Non-pigmented ciliary epithelial cell (primary cell): Measurements from ENCODE around the gene HOXA3.

Source experiments
- DNase-seq: peaks from one replicate; pipeline ENCODE4 v3.0.0-alpha.2; 2010; ENCODE audit warnings: low read depth

Gene HOXA3

GRCh38 chr7:27189295-27189996, 37.1 kb upstream of the HOXA3 start:
- no peak for DNase-seq

DNA sequence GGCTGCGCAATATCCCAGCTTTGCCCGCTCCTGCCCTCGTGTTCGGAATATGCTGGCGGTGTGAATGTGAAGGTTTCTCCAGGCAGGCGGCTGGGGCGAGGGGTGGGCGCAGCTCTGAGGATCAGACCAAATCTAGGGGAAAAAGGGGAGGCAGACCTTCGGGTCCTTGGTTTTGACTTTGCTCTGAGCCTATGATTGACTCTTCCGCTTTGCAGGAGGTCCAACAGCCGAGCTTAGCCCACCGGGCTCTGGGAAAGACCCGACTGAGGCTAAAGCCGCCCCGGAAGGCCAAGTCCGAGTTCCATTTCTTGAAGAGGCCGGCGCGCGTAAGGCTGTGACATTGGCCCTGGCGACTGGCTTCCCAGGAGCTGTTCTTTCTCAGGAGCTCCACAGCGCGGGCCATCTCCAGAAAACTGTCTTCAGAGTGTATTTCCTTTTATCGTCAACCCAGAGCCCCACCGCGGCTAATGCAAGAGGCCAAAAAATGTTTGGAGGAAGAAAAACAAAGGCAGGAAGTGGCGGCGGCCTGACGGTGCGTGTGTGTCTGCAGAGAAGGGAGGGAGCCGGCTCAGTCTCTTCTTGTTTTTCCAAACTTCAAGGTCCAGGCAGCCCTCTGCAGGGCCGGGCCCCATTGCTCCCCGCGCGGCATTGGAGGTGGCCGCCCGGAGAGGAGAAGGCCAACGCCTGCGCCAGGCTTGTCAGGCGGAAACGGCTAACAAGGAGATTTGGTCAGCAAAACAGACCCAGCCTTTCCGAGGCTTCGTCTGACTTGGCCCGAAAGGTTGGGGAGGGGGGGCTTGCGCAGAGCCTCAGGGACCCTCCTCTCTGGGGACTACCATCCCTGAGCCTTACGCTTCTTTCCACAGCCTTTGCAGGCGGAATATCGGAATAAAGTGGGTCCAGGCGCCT, 36.3 kb upstream of the HOXA3 start:
- DNase-seq: no peak

DNA sequence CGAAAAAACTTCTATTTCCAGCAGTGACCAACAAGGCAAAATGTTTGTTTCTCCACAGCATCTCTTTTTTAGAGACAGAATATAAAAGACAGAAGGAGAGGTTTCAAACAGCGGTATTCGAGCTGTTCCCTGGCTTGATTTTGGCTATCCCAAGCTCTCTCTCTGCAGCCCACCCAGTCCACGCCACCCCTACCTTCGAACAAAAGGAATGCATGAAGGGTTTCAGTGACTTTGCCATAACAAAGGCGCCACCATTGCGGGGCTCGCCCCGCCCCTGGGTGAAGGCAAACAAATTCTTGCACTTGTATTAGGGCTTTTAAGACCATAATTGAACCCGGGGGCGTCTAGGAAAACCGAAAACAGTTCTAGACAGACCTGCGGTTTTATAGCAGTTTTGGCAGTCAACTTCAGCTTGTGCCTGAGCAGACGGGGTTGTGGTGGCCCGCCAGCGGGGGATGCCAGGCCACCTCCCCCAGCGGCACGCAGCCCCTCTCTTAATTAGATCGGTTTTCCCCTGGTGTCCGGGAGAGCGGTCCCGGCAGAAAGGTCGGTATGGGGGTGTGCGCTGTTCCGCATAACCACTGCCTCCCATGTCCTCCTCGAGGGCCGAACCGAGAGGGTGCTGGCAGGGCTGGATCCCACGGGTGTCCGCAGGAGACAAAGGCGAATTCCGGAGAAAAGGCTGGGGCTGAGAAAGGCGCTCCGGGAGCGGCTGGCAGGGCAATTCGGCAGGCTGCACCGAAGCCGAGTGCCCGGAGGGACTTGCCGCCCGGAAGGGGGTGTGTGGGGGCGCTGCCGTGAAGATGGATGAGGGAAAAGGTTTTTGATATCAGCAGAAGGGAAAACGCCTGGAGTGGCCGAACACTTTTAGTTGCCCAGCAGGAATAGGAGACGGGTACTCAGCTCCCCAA, 35.3 kb upstream of the HOXA3 start:
- no peak for DNase-seq

GRCh38 chr7:27186668-27187474, 34.5 kb upstream of the HOXA3 start:
- DNase-seq: no peak

GRCh38 chr7:27185854-27186667, 33.7 kb upstream of the HOXA3 start:
- DNase-seq: no peak

GRCh38 chr7:27185013-27185853, 32.9 kb upstream of the HOXA3 start, which contains the start of gene HOXA11:
TSS of gene HOXA11 (minus strand) at chr7:27185232. CDS start at chr7:27185144, 88 bp downstream.
- DNase-seq: no peak

DNA sequence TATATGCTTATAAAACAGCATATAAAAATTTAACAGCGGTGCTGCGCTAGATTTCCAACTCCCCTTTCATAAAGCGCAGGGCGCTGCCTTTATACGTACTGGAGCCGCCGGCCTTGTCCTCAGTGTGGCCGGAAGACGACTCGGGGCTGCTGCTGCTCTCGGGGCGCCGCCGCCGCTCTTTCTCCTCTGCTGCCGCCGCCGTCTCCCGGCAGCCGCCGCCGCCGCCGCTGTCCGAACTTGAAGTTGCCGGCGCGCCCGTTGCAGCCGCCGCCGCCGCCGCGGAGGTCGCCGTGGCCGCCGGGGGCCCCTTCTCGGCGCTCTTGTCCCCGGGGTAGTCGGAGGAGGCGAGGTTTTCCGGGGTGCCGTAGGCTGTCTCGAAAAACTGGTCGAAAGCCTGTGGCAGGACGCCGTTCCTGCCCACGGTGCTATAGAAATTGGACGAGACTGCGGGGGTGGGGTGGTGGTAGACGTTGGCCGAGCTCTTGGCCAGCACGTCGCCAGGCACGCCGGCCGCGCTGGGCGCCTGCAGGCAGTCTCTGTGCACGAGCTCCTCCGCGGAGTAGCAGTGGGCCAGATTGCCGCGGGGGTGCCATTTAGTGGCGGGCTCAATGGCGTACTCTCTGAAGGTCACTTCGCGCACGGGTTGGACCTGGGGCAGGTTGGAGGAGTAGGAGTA, 32.1 kb upstream of the HOXA3 start:
- DNase-seq: no peak

DNA sequence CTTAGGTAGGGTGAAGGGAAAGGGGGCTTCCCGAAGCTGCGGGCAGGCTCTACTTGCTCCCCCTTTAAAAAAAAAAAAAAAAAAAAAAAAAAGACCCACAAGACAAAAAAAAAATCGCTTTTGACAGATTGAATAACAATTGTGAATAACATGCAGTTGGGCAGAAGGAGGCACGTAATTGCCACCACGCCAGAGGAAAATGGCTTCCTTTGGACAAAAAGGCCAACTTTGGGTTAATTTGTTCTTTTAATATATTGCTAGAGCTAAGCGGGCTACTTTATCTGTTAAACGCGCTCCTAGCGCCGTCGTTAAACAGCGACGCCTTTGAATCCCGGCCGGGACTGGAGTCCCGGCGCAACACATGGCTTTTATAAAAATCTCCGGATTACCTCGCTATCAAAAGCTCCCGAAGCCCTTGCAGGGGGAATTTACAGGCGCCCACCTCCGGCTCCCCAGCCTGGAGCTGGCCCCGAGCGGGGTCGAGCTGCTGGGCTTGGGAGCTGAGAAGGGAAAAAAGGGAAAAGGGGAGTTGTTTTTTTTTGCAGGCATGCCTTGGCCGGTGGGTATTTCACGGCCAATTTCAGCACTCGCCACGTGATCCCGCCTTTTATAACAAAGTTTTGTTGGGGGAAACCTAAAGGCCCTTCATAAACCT, 31.4 kb upstream of the HOXA3 start:
- DNase-seq: no peak

DNA sequence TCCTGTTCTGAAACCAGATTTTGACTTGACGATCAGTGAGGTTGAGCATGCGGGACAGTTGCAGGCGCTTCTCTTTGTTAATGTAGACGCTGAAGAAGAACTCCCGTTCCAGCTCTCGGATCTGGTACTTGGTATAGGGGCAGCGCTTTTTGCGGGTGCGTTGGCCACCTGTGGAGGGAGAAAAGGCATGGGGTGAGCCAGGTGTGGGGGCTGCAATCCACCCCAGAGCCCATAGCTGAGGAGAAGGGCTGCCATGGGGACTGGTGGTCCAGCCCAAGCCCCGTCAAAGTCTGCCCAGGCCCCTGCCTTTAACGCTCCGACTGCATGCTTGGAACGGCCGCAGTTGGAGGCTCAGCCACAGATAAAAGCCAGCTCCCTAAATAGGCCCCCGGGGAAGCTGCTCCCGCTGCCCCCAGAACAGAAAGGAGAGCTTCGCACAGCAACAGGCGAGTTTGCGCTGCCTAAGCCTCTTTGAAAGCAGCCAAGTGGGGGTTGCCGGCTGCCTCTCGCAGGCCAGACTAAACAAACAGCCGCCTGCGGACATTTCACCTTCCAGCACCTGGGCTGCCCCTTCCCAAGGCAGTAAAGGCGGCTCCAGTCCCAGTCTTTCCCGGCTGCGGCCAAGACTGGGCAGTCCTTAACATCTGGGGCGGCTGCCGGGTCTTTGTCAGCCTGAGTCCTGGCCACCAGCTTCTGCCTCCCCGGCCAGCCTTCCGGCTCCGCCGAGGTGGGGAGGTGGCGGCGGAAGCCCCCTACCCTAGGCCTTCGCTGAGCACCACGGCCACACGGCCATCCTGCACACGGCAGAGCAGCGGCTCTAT, 30.7 kb upstream of the HOXA3 start:
- DNase-seq: no peak

GRCh38 chr7:27182285-27182841, 30.0 kb upstream of the HOXA3 start:
- DNase-seq: no peak

DNA sequence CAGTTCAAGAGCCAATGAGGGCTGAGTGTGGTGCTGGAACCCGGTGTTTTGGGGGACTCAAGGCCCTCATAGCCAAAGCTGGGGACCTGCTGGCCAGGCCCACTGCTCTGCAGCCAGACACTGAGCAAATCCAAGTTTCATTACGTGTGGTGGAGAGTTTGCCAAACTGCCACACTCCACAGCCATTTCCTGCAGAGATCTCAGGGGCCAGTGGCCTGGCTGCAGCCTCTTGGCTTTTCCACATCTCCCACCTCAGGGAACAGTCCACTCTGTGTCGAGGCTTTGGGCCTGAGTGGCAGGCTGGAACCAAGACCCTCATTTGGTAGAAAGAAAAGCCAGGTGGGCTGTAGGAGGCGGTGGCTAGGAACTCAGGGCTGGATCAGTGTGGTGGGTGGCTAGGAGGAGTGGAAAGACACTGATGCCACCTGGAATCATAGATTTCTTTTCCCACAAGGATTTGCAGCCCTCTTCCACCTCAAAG, 29.5 kb upstream of the HOXA3 start:
- no peak for DNase-seq

DNA sequence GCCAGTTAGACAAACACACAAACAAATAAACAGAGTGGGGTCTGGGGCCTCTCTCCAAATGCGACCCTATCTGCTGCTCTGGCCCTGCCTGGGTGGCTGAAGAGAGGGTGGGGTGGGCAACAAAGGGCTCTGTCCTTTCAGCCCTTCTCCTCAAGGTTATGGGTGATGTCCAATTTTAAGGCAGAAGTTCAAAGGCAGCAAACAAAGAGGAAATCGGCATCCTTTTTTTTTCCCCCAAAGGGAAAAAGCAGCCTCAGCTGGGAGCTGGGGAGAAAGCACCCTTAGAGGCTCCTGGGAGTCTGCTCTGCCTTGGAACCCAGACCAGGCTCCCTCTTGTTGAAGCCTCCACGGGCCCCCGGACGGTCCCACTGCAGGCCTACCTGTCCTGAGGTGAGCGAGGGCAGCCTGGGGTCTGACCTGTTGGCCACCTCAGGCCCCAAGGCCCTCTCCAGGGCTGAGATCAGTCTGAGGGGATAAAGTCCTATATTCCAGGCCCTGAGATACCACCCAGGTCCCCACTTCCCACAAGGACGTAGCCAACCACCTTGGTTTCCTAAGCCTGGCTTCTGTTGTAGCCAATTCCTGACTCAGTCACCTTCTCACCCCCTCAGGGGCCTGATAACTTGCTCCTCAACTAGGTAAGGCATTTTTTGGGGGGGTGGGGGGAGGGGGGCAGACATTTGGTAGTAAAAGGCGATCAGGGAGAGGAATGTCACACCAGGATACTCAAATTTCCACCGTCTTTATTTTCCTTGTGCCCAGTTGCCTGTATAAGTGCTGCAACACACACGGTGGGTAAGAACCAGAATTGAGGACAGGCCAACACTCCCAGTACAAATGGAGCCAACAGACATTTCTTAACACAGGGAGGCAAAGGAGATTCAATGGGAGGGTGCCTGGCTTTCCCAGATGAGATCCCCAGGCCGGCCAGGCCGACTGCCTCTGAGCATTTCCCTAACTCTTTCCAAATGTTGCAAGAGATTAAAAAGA, 28.3 kb upstream of the HOXA3 start:
- no peak for DNase-seq

DNA sequence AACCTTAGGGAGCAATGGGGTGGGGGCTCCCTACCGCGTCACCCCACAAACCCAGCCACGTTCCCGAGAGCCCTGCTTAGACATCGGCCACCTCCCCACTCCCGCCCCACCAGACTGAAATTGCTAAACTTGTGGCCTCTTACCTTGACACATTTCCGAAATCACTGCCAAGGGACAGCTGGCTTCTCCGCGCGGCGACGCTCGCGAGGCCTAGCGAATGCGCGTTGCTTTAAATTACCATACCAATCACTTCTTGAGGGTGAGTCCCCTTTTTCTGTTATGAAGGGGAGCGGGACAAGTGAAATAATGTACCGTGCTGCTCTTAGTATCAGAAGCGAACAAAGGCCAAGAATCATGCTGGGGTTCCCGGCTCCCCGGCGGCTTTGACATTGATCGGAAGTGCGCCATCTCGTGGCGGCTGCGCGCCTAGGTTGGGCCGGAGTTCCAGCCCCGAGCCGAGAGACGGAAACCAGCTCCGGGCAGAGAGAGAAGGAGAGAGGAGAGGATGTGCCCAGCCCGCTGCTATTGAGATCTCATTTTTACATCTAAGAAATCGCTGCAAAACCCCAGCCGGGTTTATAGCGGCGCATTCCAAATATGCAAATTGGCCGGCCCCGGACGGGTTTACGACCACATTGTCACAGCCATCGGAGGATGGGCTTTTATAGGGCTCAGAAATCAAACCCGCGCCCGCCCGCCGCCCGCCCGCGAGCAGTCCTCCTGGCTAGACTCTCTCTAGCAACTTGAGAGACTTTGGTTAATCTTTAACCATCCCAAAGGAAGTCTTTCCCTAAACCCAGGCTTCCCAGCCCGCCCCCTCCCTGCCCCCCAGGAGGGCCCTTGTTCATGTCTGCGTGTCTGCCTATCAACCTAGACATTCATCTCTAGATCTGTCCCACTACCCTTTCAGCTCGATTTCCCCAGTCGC, 27.4 kb upstream of the HOXA3 start:
- no peak for DNase-seq

DNA sequence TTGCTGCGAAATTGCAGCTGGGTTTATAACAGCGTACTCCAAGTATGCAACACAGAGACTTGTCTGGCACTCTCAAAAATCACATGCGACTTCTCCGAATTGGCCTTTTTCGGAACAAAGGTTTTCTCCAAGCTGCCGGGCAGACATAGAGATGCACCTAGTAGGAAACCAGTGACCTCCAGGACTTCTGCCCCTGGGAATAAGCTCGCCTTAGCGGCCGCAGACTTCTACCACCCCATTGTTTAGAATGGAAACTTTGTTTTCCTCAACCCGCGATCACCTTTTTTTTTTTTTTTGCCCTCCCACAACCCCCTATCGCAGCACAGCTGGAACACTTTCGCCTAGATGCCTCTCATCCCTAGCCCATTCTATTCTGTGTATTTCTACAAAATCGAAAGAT, 26.6 kb upstream of the HOXA3 start:
- DNase-seq: no peak

DNA sequence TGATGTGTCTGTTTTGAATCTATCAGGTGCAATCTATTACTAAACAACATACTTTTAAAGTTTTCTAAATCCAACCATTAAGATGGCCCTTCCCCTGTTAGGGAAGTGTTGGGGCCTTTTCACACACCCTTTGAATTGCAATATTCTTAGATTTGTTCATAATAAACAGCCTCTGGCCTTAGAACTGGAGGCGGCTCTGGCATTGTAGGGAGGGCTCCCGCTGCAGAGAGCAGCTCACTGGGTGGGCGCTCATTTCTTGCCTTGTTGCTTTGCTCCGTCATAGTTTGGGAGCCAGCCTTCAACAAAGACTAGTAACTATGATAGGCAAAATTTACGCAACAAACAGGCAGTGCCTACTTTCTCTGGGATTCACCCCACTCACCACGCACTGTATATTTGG, 26.0 kb upstream of the HOXA3 start:
- no peak for DNase-seq
